NCI-H2227 (cell line): ENCODE data around the gene COQ4.
"Not testable (repeated sequence)": the region's sequence is repeated elsewhere in the genome, so short reads cannot be mapped to it uniquely, and the experiment has no call there.

Source experiments
- DNase-seq: peaks from one replicate; lab custom pipeline; 2025; ENCODE audit not compliant: unreplicated experiment; lab: John Stamatoyannopoulos, UW

COQ4 gene

DNA sequence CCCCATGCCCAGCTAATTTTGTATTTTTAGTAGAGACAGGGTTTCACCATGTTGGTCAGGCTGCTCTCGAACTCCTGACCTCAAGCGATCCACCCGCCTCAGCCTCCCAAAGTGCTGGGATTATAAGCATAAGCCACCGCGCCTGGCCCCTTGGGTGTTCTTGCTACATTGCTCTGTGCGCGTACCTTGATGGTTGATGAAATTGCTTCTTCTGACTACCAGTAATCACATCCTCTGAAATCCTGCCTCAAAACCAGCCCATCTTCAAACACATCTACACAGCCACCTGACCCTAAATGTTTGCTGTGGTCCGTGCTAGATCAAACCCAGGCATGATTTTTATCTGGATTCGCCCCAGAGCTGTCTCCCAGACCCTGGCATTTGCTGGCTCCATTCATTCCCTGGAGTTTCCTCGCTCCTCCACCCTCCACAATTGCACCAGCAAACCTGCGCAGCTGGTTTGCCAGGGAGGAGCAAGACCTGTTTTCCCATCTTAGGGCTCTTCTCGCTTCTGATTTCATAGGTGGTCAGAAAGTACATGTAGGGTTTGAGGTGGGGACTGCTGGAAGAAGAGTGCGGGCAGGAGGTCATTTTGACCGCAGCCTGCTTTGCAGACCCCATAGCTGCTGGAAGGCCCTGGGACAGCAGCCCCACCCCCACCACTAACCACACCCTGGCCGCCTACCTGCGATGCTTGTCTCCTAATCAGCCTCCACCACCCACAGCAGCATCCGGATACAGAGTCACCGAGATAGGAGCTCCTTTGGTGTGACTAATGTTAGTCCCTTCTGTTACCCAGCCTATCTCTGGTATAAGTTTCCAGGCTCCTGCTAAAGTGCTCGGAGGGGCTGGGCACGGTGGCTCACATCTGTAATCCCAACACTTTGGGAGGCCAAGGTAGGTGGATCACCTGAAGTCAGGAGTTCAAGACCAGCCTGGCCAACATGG, 23.8 kb upstream of the COQ4 start:
- DNase-seq, result no peak

- no peak for DNase-seq
These were observed 18.3 kb upstream of the COQ4 start for GRCh38 chr9:128304136-128304970.

DNA sequence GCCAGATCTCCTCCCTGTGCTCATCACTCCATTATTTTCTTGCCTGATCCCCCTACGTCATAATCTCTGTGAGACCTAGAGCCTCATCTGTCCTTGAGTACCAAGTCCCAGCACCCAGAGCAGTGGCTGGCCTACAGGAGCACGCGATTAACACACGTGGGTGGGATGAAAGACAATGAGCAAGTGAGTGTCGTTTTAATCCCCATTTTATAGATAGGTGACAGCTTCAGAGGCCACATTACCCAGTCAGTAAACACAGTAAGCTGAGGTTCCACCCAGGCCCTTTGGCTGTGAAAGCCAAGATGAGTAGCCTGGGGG, 17.7 kb upstream of the COQ4 start:
- DNase-seq, result no peak

DNA sequence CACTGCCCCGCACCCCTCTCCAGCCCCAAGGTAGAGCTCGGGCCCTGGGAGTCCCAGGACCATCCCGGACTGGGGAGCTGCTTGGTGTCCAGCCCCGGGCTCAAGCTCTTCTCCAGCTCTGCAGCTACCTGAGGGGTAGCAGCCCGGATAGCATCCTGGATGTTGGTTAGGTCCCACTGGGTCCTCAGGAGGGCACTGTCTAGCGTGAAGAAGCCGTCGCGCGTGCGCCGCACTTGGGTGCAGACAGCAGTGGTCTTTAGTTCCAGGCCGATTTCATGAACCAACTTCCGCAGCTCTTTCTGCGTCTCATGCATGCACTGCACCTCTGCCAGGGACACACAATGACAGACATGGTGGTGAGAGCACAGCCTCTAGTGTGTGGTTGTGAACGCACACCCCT, 13.1 kb upstream of the COQ4 start:
- DNase-seq, result no peak

GRCh38 chr9:128310461-128310860, 12.2 kb upstream of the COQ4 start:
- no peak for DNase-seq

GRCh38 chr9:128314697-128315096, 7.9 kb upstream of the COQ4 start:
- DNase-seq, result no peak

DNA sequence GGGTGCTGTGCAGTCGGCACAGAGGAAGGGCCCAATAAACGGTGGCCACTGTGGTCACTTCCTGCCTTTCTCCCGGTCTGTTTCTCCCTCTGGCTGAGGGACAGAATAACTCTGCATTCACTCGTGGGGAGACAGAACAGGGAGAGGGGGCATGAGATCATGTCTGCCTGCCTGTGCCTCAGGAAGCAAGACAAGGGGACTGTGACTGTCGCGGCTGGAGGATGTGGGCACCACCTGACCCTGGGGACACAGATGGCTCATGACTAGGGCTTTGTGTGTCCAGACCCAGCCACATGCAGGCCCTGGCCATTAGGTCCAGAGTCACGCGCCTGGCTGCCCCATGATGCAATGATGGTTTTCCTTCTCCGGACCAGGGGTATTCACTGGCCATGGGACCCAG, 6.2 kb upstream of the COQ4 start:
- no peak for DNase-seq

- no peak for DNase-seq
These were observed 5.0 kb upstream of the COQ4 start for GRCh38 chr9:128317629-128318028.

- no peak for DNase-seq
These were observed 1.3 kb upstream of the COQ4 start for GRCh38 chr9:128321343-128321742.

- DNase-seq, result no peak
These were observed 698 bp upstream of the COQ4 start for GRCh38 chr9:128321879-128322403.

DNA sequence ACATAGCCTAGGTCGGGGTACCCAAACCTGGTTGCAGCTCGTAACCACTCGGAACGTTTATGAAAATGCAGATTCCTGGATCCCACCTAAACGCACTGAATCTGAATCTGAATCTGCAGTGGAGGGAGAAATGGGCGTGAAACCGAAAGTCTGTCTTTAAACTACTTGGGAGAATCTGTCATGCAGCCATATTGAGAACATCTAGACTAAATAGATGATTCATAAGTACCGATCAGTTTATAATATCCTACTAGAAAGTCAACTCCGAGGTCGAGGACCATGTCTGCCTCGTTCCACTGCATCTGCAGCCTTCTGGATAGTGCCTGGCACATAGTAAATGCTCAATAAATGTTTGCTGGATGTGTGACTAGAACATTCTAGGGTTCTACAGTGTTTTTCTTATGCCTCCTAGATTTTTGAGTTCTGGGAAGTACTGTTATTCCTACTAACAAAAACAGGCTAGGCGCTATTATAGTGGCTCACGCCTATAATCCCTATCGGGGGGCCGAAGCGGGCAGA, 632 bp downstream of the COQ4 start:
- DNase-seq, result no peak

DNA sequence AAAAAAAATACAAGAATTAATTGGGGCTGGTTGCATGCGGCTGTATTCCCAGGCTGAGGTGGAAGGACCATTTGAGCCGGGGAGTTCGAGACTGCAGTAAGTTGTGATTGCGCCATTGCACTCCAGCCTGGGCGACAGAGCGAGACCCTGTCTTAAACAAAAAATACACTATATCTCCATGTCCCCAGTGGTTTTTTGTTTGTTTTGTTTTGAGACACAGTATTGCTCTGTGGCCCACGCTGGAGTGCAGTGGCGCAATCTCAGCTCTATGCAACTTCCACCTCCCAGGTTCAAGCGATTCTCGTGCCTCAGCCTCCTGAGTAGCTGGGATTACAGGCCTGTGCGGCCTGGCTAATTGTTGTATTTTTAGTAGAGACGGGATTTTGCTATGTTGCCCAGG, 1.2 kb downstream of the COQ4 start:
- DNase-seq, result no peak

- DNase-seq, result no peak
These were observed 1.8 kb downstream of the COQ4 start for GRCh38 chr9:128324401-128324800.

DNA sequence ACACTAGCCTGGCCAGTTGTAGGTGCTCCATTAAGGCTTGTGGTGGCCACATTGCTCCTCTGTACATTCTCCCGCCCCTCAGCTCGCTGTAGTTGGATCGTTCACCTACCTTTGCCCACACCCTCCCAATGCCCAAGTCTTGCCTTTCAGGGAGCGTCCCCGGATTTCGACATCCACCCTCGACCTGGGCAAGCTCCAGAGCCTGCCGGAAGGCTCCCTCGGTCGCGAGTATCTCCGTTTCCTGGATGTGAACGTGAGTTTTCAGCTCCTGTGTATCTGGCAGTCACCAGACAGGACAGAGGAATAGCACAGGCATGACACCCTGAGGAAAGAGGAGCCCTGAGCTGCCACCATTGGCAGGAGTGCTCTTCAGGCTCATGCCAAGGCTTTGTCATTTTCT, 3.0 kb downstream of the COQ4 start:
- no peak for DNase-seq

GRCh38 chr9:128333451-128333869, 10.8 kb downstream of the COQ4 start:
- DNase-seq, result peak; percentile 26

DNA sequence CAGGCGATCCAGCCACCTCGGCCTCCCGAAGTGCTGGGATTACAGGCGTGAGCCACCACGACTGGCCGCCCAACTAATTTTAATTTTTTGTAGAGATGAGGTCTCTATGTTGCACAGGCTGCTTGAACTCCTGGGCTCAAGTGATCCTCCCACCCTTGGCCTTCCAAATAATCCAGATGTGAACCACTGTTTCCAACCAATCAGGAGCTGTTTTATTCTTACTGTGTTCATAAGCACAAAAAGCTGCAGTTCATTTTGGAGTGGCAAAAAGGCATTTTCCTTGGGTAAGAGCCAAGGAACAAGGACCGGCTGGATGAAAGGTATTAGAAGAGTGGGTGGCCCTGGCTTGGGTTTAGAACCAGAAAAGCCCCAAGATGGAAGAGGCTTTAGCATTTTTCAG, 12.5 kb downstream of the COQ4 start:
- no peak for DNase-seq

- DNase-seq, result no peak
These were observed 13.3 kb downstream of the COQ4 start for GRCh38 chr9:128335914-128336313.

- no peak for DNase-seq
These were observed 15.3 kb downstream of the COQ4 start for GRCh38 chr9:128337936-128338335.

GRCh38 chr9:128338852-128339614, 16.4 kb downstream of the COQ4 start:
- DNase-seq, result not testable (repeated sequence)

DNA sequence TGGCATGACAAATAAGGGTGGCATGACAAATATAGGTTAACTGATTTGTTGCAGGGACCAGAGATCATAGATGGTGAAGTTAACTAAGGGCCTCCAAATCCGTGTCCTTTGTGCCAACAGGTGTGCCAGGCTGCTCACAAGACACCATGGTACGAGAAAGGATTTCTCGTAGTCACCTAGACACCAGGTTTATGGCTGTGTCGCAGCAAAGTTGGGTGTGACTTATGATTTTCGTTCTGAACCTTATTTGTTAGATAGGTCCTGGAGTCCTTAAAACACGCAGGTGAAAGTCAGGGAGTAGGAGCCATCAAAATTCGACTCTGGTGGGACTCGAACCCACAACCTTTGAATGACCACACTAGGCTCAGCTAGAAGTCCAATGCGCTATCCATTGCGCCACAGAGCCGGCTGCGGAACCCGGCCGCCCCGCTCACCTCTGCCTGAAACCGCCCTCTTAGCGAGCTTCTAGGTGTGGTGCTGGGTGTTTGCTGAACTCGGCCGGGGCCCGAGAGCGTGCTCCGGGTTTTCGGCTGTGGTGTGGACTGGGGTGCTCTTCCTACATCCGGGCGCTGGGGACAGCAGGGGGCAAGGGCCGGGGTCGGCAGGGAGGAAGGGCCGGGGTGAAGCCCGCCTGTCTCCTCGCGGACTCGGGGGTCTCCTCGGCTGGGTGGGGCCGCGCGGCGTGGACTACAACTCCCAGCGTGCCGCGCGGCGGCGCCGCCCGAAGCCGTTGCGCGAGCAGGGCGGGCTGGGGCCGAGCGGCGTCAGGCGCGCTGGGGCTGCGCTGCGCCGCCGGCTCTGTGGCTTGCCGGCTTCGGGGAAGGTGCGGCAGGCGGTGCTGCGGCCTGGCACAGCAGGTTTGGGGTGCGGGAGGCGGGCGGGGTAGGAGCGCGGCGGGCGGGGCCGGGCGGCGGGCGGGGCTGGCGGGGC, 17.4 kb downstream of the COQ4 start, which contains the start of gene SLC27A4:
SLC27A4 (plus strand) TSS at position 767 of the 930 bp plus-strand sequence. CDS start 2,606 bp downstream, outside the sequence.
- DNase-seq, result peak; percentile 88
